SKM-1 (cell line): ENCODE data around the gene BSPH1.
"Not testable (repeated sequence)": the region's sequence is repeated elsewhere in the genome, so short reads cannot be mapped to it uniquely, and the experiment has no call there.

Source experiments
- DNase-seq: peaks from one replicate; lab custom pipeline; 2025; ENCODE audit not compliant: unreplicated experiment; lab: John Stamatoyannopoulos, UW

Gene BSPH1

GRCh38 chr19:47992070-47992469 lies at the start of gene BSPH1:
Gene BSPH1, minus strand, starts transcription at chr19:47992170. Its CDS starts 89 bp downstream, at chr19:47992081.
- no peak for DNase-seq

- no peak for DNase-seq
Measured at GRCh38 chr19:48036765-48037164, 44.8 kb upstream of the BSPH1 start.

GRCh38 chr19:48033604-48034003 lies 41.6 kb upstream of the BSPH1 start:
- DNase-seq = no peak

GRCh38 chr19:48030073-48030472 lies 38.1 kb upstream of the BSPH1 start:
- no peak for DNase-seq

GRCh38 chr19:48029431-48029830 lies 37.5 kb upstream of the BSPH1 start:
- DNase-seq = no peak

GRCh38 chr19:48025480-48025879 lies 33.5 kb upstream of the BSPH1 start:
- no peak for DNase-seq

GRCh38 chr19:48023518-48023917 lies 31.5 kb upstream of the BSPH1 start:
- DNase-seq = no peak

GRCh38 chr19:48023011-48023410 lies 31.0 kb upstream of the BSPH1 start:
- DNase-seq = no peak

- DNase-seq = no peak
Measured at GRCh38 chr19:48020686-48021085, 28.7 kb upstream of the BSPH1 start.

GRCh38 chr19:48010932-48011758 lies 19.2 kb upstream of the BSPH1 start:
- no peak for DNase-seq

- DNase-seq = no peak
Measured at GRCh38 chr19:48006762-48007161, 14.8 kb upstream of the BSPH1 start.

- no peak for DNase-seq
Measured at GRCh38 chr19:48004236-48004635, 12.3 kb upstream of the BSPH1 start.

GRCh38 chr19:48000846-48001245 lies 8.9 kb upstream of the BSPH1 start:
- DNase-seq = no peak

GRCh38 chr19:47998800-47999199 lies 6.8 kb upstream of the BSPH1 start:
- DNase-seq = no peak

- DNase-seq = no peak
Measured at GRCh38 chr19:47996230-47996727, 4.3 kb upstream of the BSPH1 start.

- no peak for DNase-seq
Measured at GRCh38 chr19:47994209-47994802, 2.3 kb upstream of the BSPH1 start, which contains the start of gene ELSPBP1. Gene ELSPBP1, plus strand, starts transcription at chr19:47994632. Its CDS starts 14,036 bp downstream, at chr19:48008668.

GRCh38 chr19:47991191-47991808 lies 670 bp downstream of the BSPH1 start:
- no peak for DNase-seq

GRCh38 chr19:47973529-47973928 lies 18.4 kb downstream of the BSPH1 start:
- DNase-seq = no peak

- not testable (repeated sequence) for DNase-seq
Measured at GRCh38 chr19:47955936-47956335, 36.0 kb downstream of the BSPH1 start.

- not testable (repeated sequence) for DNase-seq
Measured at GRCh38 chr19:47952132-47952531, 39.8 kb downstream of the BSPH1 start.

GRCh38 chr19:47949852-47950521 lies 42.0 kb downstream of the BSPH1 start:
- not testable (repeated sequence) for DNase-seq
